ENCODE data around the gene DBT.

Gene DBT

DNA sequence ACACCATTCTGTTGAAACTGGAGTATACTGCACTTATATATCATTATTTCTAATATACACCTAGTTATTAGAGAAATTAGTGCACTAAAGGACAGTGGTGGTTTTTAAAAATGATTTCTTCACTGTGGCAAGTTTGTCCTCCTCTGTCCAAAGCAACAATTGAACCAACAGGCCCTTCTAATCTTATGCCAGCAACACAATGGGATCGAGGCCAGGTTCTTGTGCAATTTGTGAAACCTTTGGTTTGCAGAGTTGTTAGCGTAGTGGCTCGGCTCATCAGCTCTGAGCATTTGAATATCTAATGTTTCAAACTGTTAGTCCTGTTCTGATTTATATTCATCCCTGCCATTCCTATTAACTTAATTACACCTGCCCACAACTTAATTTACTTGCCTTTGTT, 61.7 kb downstream of the DBT start:
- no peak overlapping the region for H3K27ac ChIP-seq
- TF ChIP-seq ZFX (IDR thresholded peaks at IDR 0.05; ENCODE audit: borderline replicate concordance), result no peak
- TF ChIP-seq, protein P1, sequence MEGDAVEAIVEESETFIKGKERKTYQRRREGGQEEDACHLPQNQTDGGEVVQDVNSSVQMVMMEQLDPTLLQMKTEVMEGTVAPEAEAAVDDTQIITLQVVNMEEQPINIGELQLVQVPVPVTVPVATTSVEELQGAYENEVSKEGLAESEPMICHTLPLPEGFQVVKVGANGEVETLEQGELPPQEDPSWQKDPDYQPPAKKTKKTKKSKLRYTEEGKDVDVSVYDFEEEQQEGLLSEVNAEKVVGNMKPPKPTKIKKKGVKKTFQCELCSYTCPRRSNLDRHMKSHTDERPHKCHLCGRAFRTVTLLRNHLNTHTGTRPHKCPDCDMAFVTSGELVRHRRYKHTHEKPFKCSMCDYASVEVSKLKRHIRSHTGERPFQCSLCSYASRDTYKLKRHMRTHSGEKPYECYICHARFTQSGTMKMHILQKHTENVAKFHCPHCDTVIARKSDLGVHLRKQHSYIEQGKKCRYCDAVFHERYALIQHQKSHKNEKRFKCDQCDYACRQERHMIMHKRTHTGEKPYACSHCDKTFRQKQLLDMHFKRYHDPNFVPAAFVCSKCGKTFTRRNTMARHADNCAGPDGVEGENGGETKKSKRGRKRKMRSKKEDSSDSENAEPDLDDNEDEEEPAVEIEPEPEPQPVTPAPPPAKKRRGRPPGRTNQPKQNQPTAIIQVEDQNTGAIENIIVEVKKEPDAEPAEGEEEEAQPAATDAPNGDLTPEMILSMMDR (IDR thresholded peaks at IDR 0.05), result no peak

GRCh38 chr1:100184536-100184935, 65.1 kb downstream of the DBT start:
- TF ChIP-seq, protein P1 (IDR thresholded peaks at IDR 0.05), result no peak
- no peak for TF ChIP-seq ZFX (IDR thresholded peaks at IDR 0.05; ENCODE audit: borderline replicate concordance)
- no peak overlapping the region for H3K27ac ChIP-seq

GRCh38 chr1:100183370-100183769, 66.3 kb downstream of the DBT start:
- H3K27ac ChIP-seq, result no peak overlapping the region
- no peak for TF ChIP-seq ZFX (IDR thresholded peaks at IDR 0.05; ENCODE audit: borderline replicate concordance)

DNA sequence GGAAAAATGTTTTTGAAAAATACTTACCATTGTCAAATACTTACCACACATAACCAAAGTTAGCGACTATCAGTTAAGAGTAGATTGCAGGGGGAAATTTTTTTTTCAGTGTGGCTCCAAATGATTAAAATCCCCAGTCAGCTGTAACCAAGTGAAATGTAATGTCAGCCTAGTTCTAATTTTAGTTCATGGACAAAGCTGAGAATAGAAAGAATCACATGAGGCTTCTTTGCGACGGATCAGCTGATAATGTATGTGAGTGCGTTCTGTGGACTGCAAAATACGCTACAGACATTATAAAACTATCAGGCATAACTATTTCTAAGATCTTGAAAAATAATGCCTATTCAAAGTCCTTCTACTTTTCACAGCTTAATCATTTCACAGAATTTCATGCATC, 71.5 kb downstream of the DBT start, which contains the start of gene LRRC39:
LRRC39 (minus strand) TSS at position 166 of the 400 bp plus-strand sequence. CDS start 9,740 bp downstream, outside the sequence.
- TF ChIP-seq, protein P1 (IDR thresholded peaks at IDR 0.05), result no peak
- no peak for TF ChIP-seq ZFX (IDR thresholded peaks at IDR 0.05; ENCODE audit: borderline replicate concordance)
- no peak within 1 kb of the TSS for H3K27ac ChIP-seq

GRCh38 chr1:100177295-100178041, 72.2 kb downstream of the DBT start:
- TF ChIP-seq, protein P1 (IDR thresholded peaks at IDR 0.05), result no peak
- no peak for TF ChIP-seq ZFX (IDR thresholded peaks at IDR 0.05; ENCODE audit: borderline replicate concordance)
- no peak overlapping the region for H3K27ac ChIP-seq

DNA sequence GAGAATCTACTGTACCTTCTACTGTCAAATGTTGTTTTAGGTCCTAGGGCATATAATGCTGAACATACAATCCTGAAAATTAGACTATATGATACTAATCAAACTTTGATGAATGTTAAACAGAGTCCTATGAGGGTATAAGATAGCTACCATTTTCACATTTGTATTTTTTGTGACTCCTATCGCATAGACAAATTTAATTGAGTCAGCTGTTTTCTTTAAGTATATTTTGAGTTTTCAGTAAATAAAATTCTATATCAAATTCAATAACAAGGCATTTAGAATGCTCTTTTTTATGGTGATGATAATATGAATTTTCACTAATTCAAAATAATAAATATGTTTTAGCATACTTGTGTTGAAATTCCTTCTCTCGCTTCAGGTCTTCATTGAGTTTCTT, 81.6 kb downstream of the DBT start:
- TF ChIP-seq, protein P1 (IDR thresholded peaks at IDR 0.05), result no peak
- TF ChIP-seq ZFX (IDR thresholded peaks at IDR 0.05; ENCODE audit: borderline replicate concordance), result no peak
- H3K27ac ChIP-seq, result no peak overlapping the region

GRCh38 chr1:100164702-100165101, 84.9 kb downstream of the DBT start:
- H3K27ac ChIP-seq, result no peak overlapping the region
- TF ChIP-seq, protein P1 (IDR thresholded peaks at IDR 0.05), result no peak
- TF ChIP-seq ZFX (IDR thresholded peaks at IDR 0.05; ENCODE audit: borderline replicate concordance), result no peak

All from 22Rv1 (cell line).